ENCODE results near the gene TNFAIP8L2. TPM values are rescaled to one million over a fixed set of nuclear protein-coding genes. Genes with fewer than 3 reads are reported as not detected.

The TNFAIP8L2 gene
- total and polyA plus RNA-seq, 2 of the 4 experiments (the other 2 are of a cell fraction): not detected

- Histone ChIP-seq H3K27ac (ENCODE audit: insufficient read depth, low read length) (no peak overlapping the region), H2BK5ac (ENCODE audit: low read depth, low read length, poor library complexity, severe bottlenecking) (no peak overlapping the region), H2BK15ac (ENCODE audit: low read depth, low read length) (no peak overlapping the region), H3K9me3 (ENCODE audit: control insufficient read depth, insufficient read depth, low read length) (no peaks in the 10 kb centered on the region), H3K36me3 (ENCODE audit: control insufficient read depth, insufficient read depth, low read length) (peaks cover 6% of the 10 kb centered on the region), H3K4ac (ENCODE audit: low read depth, low read length) (no peak overlapping the region), H3K27me3 (ENCODE audit: control insufficient read depth, insufficient read depth, low read length) (no peaks in the 10 kb centered on the region), H3K79me1 (ENCODE audit: low read depth in 1 of 2, low read length in 2 of 2) (no peaks in the 10 kb centered on the region), H3K4me2 (ENCODE audit: low read depth, low read length) (no peak overlapping the region), H4K91ac (ENCODE audit: insufficient read depth, low read depth, low read length) (no peak overlapping the region), H4K8ac (ENCODE audit: low read depth in 2 of 2, low read length in 2 of 2) (no peak overlapping the region), H3K4me3 (ENCODE audit: insufficient read depth, low read depth, low read length) (no peak overlapping the region), H3K9me1 (ENCODE audit: insufficient read depth, low read length) (no peaks in the 10 kb centered on the region), H2BK20ac (ENCODE audit: low read depth, low read length) (no peak overlapping the region), H3K23ac (ENCODE audit: low read depth, low read length) (no peak overlapping the region), H3K14ac (replicated peaks; ENCODE audit: low read depth, low read length) (no peak overlapping the region), H2AFZ (replicated peaks; ENCODE audit: low read length, poor library complexity) (no peak overlapping the region), H3K9ac (ENCODE audit: low read depth, low read length) (no peak overlapping the region), H2BK120ac (ENCODE audit: low read depth, low read length) (no peak overlapping the region), H4K20me1 (ENCODE audit: insufficient read depth, low read length) (no peaks in the 10 kb centered on the region), H3K56ac (ENCODE audit: extremely low read depth, insufficient read depth, low read length) (no peak overlapping the region), H3K4me1 (ENCODE audit: control insufficient read depth, insufficient read depth, low read length) (no peaks in the 10 kb centered on the region), H3K18ac (ENCODE audit: low read depth, low read length) (no peak overlapping the region), H2AK9ac (replicated peaks; ENCODE audit: low read depth, low read length, poor library complexity) (no peak overlapping the region), H2AK5ac (ENCODE audit: low read depth, low read length) (no peak overlapping the region), H4K5ac (ENCODE audit: low read depth, low read length) (no peak overlapping the region)
- TF ChIP-seq NFE2L2 (IDR thresholded peaks at IDR 0.05; ENCODE audit: low read depth, low read length): no peak
- TF ChIP-seq, protein P1, sequence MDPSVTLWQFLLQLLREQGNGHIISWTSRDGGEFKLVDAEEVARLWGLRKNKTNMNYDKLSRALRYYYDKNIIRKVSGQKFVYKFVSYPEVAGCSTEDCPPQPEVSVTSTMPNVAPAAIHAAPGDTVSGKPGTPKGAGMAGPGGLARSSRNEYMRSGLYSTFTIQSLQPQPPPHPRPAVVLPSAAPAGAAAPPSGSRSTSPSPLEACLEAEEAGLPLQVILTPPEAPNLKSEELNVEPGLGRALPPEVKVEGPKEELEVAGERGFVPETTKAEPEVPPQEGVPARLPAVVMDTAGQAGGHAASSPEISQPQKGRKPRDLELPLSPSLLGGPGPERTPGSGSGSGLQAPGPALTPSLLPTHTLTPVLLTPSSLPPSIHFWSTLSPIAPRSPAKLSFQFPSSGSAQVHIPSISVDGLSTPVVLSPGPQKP (IDR thresholded peaks at IDR 0.05; ENCODE audit: borderline replicate concordance, low read depth, low read length): no peak
- no peak for TF ChIP-seq MAZ (IDR thresholded peaks at IDR 0.05; ENCODE audit: borderline replicate concordance, low read depth, low read length)
- TF ChIP-seq BHLHE40 (IDR thresholded peaks at IDR 0.05; ENCODE audit: low read depth, low read length): no peak
- TF ChIP-seq SMC3 (IDR thresholded peaks at IDR 0.05; ENCODE audit: low read depth, low read length): no peak
- no peak for TF ChIP-seq CHD1 (IDR thresholded peaks at IDR 0.05; ENCODE audit: low read depth, low read length)
- no peak for TF ChIP-seq MAFK (IDR thresholded peaks at IDR 0.05; ENCODE audit: low read depth, low read length)
- TF ChIP-seq RFX5 (IDR thresholded peaks at IDR 0.05; ENCODE audit: low read depth, low read length): no peak
- no peak for DNase-seq
- ChIA-PET POLR2A (ENCODE audit: unreplicated experiment) (no interaction called here), CTCF (no interaction called here)
- dilution Hi-C loops (cut with HindIII; ENCODE audit: low sequenced_read_pairs, unreplicated experiment) (no loop called here), in situ Hi-C loops (cut with MboI; ENCODE audit: low sequenced_read_pairs) (no loop called here), intact Hi-C loops (cut with micrococcal nuclease) (no loop called here)
- no peak for ATAC-seq (ENCODE audit: low read depth)
- no TSS peak for BruUV-seq (replicated peaks)
- WGBS, 2 experiments (ENCODE audit: extremely low coverage in 2 of 2, insufficient read length in 1 of 2): no CpG with 5 or more reads among the region's 5 CpGs
Measured at GRCh38 chr1:151113877-151114276, 42.6 kb upstream of the TNFAIP8L2 start.

Data from IMR-90 (cell line).